Activated CD4-positive, alpha-beta memory T cell treated with anti-CD3 and anti-CD28 coated beads, Interleukin-2, amount 10 ng/mL, durations not matched to agents 7 days and 5 days (primary cell): ENCODE data around the gene TREM2. TPM values are rescaled to one million over a fixed set of nuclear protein-coding genes. Genes with fewer than 3 reads are reported as not detected.

Source experiments
- CTCF ChIA-PET: fragments of 350-600 bp; sonication (Branson Sonifier 250); formaldehyde crosslinking; loops from one replicate; lab custom pipeline; 2021; ENCODE audit warnings: antibody characterized with exemption, inconsistent platforms; lab: Charles Lee
- POLR2A ChIA-PET: fragments of 350-600 bp; sonication (Branson Sonifier 250); formaldehyde crosslinking; loops from one replicate; lab custom pipeline; 2021; ENCODE audit warnings: antibody characterized with exemption; lab: Charles Lee
- DNase-seq: peaks from one replicate; pipeline ENCODE4 v3.0.0-alpha.2; 2020
- H3K27ac Mint-ChIP-seq: one replicate; pipeline ENCODE4 v1.8.0; 2021; ENCODE audit warnings: mild to moderate bottlenecking, mixed read lengths
- H3K27me3 Mint-ChIP-seq: one replicate; pipeline ENCODE4 v1.8.0; 2021; ENCODE audit warnings: mixed read lengths
- H3K36me3 Mint-ChIP-seq: one replicate; pipeline ENCODE4 v1.8.0; 2021; ENCODE audit warnings: low read depth, mixed read lengths
- H3K4me1 Mint-ChIP-seq: one replicate; pipeline ENCODE4 v1.8.0; 2021; ENCODE audit warnings: mixed read lengths
- H3K4me3 Mint-ChIP-seq: one replicate; pipeline ENCODE4 v1.8.0; 2021; ENCODE audit warnings: mild to moderate bottlenecking, mixed read lengths
- H3K9me3 Mint-ChIP-seq: one replicate; pipeline ENCODE4 v1.8.0; 2021; ENCODE audit warnings: mixed read lengths
- total RNA-seq, 2 experiments: library from RNA; stranded (reverse); gene quantifications; one replicate each; pipeline ENCODE4 v1.2.3, GENCODE V29; 2021

TREM2 gene
- total RNA-seq, 2 experiments from 2014 or later, result not detected

GRCh38 chr6:41160933-41161332, 2.0 kb downstream of the TREM2 start:
- H3K27ac Mint-ChIP-seq, result no peak overlapping the region
- no peak overlapping the region for H3K4me3 Mint-ChIP-seq
- no peaks in the 10 kb centered on the region for H3K36me3 Mint-ChIP-seq
- no peak for DNase-seq
- peaks cover 5% of the 10 kb centered on the region for H3K27me3 Mint-ChIP-seq
- no peaks in the 10 kb centered on the region for H3K4me1 Mint-ChIP-seq
- no peaks in the 10 kb centered on the region for H3K9me3 Mint-ChIP-seq
- POLR2A ChIA-PET, result interaction anchor here (1.4 kb wide), 1 partner anchor 11 kb away, joined by 3 read pairs; no protein-coding TSS in a partner anchor
- CTCF ChIA-PET, result no interaction called here

DNA sequence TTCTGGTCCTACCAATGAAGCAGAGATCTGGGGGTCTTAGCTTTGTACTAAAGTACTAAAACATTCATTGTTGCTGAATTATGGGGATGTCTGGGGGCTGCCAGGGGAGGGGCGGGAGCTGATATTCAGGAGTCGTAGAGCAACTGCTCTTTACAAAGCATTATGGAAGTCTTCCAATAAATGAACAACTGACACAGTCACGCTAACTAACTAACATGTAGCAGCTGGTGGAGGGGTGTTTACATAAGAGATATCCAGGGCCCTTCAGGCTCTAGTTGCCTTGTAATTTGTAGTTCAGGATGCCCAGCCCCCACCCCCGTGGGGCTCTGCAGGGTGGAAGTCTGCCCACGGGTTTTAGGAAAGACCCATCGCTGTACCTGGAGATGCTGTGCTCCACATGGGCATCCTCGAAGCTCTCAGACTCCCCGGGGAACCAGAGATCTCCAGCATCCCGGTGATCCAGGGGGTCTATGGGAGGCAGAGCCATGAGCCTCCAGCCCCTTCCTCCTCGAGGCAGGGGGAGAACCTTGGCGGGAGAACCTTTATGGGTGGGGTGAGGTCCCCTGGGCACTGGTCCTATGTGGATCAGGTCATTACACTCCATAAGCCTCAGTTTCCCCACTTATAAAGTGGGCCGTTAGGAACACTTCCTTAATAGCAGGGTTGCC, 3.4 kb downstream of the TREM2 start:
- ChIA-PET CTCF (no interaction called here), POLR2A (no interaction called here)
- DNase-seq, result no peak
- Mint-ChIP-seq H3K4me1 (no peaks in the 10 kb centered on the region), H3K36me3 (no peaks in the 10 kb centered on the region), H3K9me3 (no peaks in the 10 kb centered on the region), H3K4me3 (no peak overlapping the region), H3K27me3 (peaks cover 13% of the 10 kb centered on the region), H3K27ac (no peak overlapping the region)

DNA sequence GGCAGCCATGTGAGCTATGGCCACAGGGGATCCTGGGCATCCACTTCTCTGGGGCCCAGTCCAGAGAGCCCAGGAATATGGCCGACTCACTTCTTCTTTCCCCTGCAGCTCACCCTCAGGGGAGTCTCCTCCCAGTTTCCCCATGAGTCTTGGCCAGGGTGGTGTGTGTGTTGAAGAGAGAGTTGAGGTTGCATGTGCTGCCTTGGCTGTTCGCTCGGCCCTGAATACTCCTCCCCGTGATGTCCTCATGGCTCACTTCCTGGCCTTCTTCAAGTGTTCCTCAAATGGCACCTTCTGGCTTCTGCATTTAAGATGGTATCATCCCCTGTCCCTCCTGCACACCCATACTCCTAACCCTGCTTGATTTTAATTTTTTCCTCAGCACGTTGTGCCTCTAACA, 5.6 kb downstream of the TREM2 start:
- H3K27ac Mint-ChIP-seq, result no peak overlapping the region
- no peaks in the 10 kb centered on the region for H3K36me3 Mint-ChIP-seq
- ChIA-PET POLR2A (no interaction called here), CTCF (no interaction called here)
- H3K9me3 Mint-ChIP-seq, result no peaks in the 10 kb centered on the region
- no peak overlapping the region for H3K4me3 Mint-ChIP-seq
- H3K4me1 Mint-ChIP-seq, result no peaks in the 10 kb centered on the region
- H3K27me3 Mint-ChIP-seq, result peaks cover 10% of the 10 kb centered on the region
- no peak for DNase-seq

GRCh38 chr6:41156771-41157170, 6.1 kb downstream of the TREM2 start:
- POLR2A ChIA-PET, result no interaction called here
- Mint-ChIP-seq H3K4me3 (no peak overlapping the region), H3K4me1 (no peaks in the 10 kb centered on the region), H3K9me3 (no peaks in the 10 kb centered on the region), H3K27ac (no peak overlapping the region), H3K27me3 (peaks cover 10% of the 10 kb centered on the region), H3K36me3 (no peaks in the 10 kb centered on the region)
- DNase-seq, result no peak
- CTCF ChIA-PET, result no interaction called here

DNA sequence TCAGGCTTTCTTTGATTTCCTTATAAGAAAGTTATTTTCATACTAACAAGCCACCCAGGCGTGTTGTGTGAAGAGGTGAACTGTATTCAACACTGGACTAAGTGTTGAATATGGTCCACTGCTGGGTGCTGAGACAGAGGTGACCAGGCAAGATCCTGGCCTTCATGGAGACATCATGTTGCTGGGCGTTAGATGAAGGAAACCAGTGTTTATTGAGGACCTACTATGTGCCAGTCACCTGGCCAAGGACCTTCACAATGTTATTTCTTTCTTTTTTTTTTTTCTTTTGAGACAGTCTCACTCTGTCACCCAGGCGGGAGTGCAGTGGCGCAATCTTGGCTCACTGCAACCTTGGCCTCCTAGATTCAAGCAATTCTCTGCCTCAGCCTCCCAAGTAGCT, 6.9 kb downstream of the TREM2 start:
- Mint-ChIP-seq H3K27me3 (peaks cover 10% of the 10 kb centered on the region), H3K4me3 (no peak overlapping the region), H3K36me3 (no peaks in the 10 kb centered on the region), H3K4me1 (no peaks in the 10 kb centered on the region), H3K9me3 (no peaks in the 10 kb centered on the region), H3K27ac (no peak overlapping the region)
- ChIA-PET POLR2A (no interaction called here), CTCF (no interaction called here)
- DNase-seq, result no peak

DNA sequence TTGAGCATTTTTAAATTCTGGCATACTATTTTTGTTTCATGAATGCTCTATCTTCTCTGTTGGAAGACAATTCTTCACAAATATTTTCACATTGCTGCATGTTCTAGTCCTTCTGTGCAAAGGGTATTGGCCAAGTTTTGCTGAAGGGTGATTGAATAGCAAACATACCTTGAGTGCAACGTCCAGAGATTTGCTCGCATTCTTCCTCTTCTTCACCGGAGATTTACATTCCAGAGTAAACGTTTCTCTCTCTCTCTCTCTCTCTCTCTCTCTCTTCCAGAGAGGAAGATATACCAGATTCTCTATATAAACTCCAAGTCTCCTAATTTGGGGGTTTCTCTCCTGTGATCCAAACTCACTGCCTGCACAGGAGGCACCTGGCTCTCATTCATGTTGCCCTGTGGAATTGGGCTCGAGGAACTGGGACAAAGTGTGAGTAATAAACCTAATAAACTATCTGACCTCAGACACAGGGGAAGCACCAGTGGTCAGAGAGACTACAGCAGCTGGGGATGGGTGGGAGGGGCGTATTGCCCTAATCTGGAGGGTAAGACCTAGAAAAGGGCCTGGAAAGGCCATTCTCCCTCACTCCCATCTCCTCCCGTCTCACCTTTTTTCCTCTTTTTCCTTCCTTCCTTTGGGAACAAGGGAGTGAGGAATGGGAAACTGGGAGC, 7.6 kb downstream of the TREM2 start:
- Mint-ChIP-seq H3K4me3 (no peak overlapping the region), H3K27ac (no peak overlapping the region), H3K9me3 (no peaks in the 10 kb centered on the region), H3K36me3 (no peaks in the 10 kb centered on the region), H3K27me3 (peaks cover 10% of the 10 kb centered on the region), H3K4me1 (no peaks in the 10 kb centered on the region)
- ChIA-PET POLR2A (no interaction called here), CTCF (no interaction called here)
- no peak for DNase-seq

GRCh38 chr6:41153992-41154625, 8.8 kb downstream of the TREM2 start, which contains the start of gene TREML1:
TREML1 (minus strand) TSS chr6:41154347; CDS start chr6:41154288, 59 bp downstream.
- H3K4me3 Mint-ChIP-seq, result no peak within 1 kb of the TSS
- no peak for DNase-seq
- no peaks in the 10 kb centered on the region for H3K9me3 Mint-ChIP-seq
- no peak within 1 kb of the TSS for H3K27ac Mint-ChIP-seq
- no peaks in the 10 kb centered on the region for H3K4me1 Mint-ChIP-seq
- POLR2A ChIA-PET, result no interaction called here
- H3K36me3 Mint-ChIP-seq, result no peaks in the 10 kb centered on the region
- CTCF ChIA-PET, result interaction anchor here (1.5 kb wide), 1 partner anchor 29 kb away, joined by 6 read pairs; no protein-coding TSS in a partner anchor
- H3K27me3 Mint-ChIP-seq, result peaks cover 10% of the 10 kb centered on the region

GRCh38 chr6:41153451-41153850, 9.5 kb downstream of the TREM2 start:
- Mint-ChIP-seq H3K9me3 (no peaks in the 10 kb centered on the region), H3K27ac (no peak overlapping the region), H3K36me3 (no peaks in the 10 kb centered on the region), H3K4me1 (peaks cover 5% of the 10 kb centered on the region), H3K4me3 (no peak overlapping the region), H3K27me3 (peaks cover 10% of the 10 kb centered on the region)
- CTCF ChIA-PET, result interaction anchor here (1.5 kb wide), 1 partner anchor 29 kb away, joined by 6 read pairs; no protein-coding TSS in a partner anchor
- no peak for DNase-seq
- POLR2A ChIA-PET, result no interaction called here

DNA sequence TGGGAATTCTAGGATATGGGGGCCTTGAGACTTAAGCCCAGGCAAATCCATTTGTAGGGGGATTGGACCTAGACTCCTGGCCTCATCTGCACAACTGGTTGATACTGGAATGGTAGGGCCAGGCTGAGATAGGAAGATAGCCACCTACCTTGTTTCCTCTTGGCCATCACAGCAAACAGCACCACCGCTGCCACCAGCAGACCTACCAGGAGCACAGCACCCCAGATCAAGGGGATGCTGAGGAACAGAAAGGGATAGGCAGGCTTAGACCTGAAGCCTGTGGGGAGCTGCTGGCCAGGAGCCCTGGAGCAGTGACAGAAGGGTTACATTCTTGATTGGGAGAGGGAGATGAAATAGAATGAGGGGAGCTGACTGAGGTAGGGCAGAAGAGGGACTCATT, 12.2 kb downstream of the TREM2 start:
- Mint-ChIP-seq H3K9me3 (no peaks in the 10 kb centered on the region), H3K27ac (no peak overlapping the region), H3K4me3 (no peak overlapping the region), H3K36me3 (no peaks in the 10 kb centered on the region), H3K27me3 (peaks cover 6% of the 10 kb centered on the region), H3K4me1 (peaks cover 24% of the 10 kb centered on the region)
- ChIA-PET CTCF (no interaction called here), POLR2A (interaction anchor here (1.3 kb wide), 1 partner anchor 10 kb away, joined by 3 read pairs; no protein-coding TSS in a partner anchor)
- DNase-seq, result no peak

DNA sequence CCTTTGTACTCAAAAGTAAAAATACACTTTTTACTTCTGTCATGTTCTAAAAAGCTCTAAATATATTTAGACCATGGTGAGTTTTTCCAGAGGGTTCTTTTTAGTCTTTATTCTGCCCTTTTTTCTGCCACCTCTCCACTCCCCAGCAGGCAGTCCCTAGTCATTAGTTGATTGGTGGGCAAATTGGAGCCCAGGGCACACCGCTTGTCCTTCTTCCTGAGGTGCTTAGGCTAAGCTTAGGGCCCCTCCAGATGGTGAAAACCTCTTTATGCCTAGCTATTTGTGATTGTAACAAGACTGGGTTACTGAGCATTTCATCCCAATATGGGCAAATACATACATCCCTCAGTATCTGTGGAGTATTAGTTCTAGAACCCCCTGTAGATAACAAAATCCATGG, 15.0 kb downstream of the TREM2 start:
- no peaks in the 10 kb centered on the region for H3K27me3 Mint-ChIP-seq
- ChIA-PET CTCF (interaction anchor here (1.1 kb wide), 1 partner anchor 19 kb away, joined by 3 read pairs; no protein-coding TSS in a partner anchor), POLR2A (no interaction called here)
- no peak for DNase-seq
- no peaks in the 10 kb centered on the region for H3K9me3 Mint-ChIP-seq
- H3K4me1 Mint-ChIP-seq, result peaks cover 24% of the 10 kb centered on the region
- peak overlapping the region; percentile 16 for H3K27ac Mint-ChIP-seq
- H3K36me3 Mint-ChIP-seq, result peaks cover 6% of the 10 kb centered on the region
- H3K4me3 Mint-ChIP-seq, result peak overlapping the region; percentile 6

DNA sequence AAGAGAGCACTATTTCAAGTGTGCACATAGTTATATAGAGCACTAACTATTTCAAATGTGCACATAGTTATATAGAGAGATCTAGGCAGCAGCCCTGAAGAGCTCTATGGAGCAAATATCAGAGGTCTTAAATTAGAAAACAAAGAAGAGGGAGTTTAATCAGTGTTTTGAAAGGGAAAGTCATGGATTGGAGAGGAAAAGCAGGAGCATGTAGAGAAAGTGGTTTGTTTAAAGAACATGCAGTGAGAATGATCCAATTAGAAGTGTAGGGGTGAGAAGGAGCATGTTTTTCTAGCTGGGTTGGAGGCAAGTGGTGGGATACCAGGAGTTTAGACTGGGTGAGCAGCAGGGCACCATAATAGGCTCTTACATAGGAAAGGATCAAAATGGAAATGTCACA, 26.0 kb downstream of the TREM2 start:
- Mint-ChIP-seq H3K4me3 (no peak overlapping the region), H3K9me3 (no peaks in the 10 kb centered on the region), H3K36me3 (no peaks in the 10 kb centered on the region), H3K4me1 (no peaks in the 10 kb centered on the region), H3K27me3 (no peaks in the 10 kb centered on the region), H3K27ac (no peak overlapping the region)
- ChIA-PET POLR2A (no interaction called here), CTCF (no interaction called here)
- DNase-seq, result no peak

- ChIA-PET POLR2A (no interaction called here), CTCF (no interaction called here)
- H3K9me3 Mint-ChIP-seq, result no peaks in the 10 kb centered on the region
- no peaks in the 10 kb centered on the region for H3K36me3 Mint-ChIP-seq
- H3K4me3 Mint-ChIP-seq, result no peak overlapping the region
- H3K4me1 Mint-ChIP-seq, result no peaks in the 10 kb centered on the region
- H3K27ac Mint-ChIP-seq, result no peak overlapping the region
- H3K27me3 Mint-ChIP-seq, result no peaks in the 10 kb centered on the region
- DNase-seq, result no peak
Measured at GRCh38 chr6:41135062-41135832, 27.7 kb downstream of the TREM2 start.

GRCh38 chr6:41132254-41132653, 30.7 kb downstream of the TREM2 start:
- CTCF ChIA-PET, result no interaction called here
- H3K27me3 Mint-ChIP-seq, result no peaks in the 10 kb centered on the region
- no peaks in the 10 kb centered on the region for H3K4me1 Mint-ChIP-seq
- POLR2A ChIA-PET, result no interaction called here
- no peak overlapping the region for H3K27ac Mint-ChIP-seq
- no peaks in the 10 kb centered on the region for H3K9me3 Mint-ChIP-seq
- H3K36me3 Mint-ChIP-seq, result peaks cover 3% of the 10 kb centered on the region
- no peak overlapping the region for H3K4me3 Mint-ChIP-seq
- DNase-seq, result no peak
